ENCODE data around the gene ECI1.

DNA sequence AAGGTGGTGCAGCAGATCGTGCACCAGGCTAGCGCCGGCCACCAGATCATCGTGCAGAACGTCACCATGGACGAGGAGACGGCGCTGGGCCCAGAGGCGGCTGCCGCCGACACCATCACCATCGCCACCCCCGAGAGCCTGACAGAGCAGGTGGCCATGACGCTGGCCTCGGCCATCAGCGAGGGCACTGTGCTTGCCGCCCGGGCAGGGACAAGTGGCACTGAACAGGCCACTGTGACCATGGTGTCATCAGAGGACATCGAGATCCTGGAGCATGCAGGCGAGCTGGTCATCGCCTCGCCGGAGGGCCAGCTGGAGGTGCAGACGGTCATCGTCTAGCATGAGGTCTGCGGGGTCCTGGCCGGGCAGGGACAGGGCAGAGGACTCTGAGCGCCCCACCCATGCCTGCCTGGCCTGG lies 16.1 kb downstream of the ECI1 start:
- TF ChIP-seq, protein P1, sequence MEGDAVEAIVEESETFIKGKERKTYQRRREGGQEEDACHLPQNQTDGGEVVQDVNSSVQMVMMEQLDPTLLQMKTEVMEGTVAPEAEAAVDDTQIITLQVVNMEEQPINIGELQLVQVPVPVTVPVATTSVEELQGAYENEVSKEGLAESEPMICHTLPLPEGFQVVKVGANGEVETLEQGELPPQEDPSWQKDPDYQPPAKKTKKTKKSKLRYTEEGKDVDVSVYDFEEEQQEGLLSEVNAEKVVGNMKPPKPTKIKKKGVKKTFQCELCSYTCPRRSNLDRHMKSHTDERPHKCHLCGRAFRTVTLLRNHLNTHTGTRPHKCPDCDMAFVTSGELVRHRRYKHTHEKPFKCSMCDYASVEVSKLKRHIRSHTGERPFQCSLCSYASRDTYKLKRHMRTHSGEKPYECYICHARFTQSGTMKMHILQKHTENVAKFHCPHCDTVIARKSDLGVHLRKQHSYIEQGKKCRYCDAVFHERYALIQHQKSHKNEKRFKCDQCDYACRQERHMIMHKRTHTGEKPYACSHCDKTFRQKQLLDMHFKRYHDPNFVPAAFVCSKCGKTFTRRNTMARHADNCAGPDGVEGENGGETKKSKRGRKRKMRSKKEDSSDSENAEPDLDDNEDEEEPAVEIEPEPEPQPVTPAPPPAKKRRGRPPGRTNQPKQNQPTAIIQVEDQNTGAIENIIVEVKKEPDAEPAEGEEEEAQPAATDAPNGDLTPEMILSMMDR (IDR thresholded peaks at IDR 0.05 in 4 of 5, conservative IDR thresholded peaks at IDR 0.05 in 1 of 5), result no peak
- no peak for TF ChIP-seq POLR2A (IDR thresholded peaks at IDR 0.05)

All from gastrocnemius medialis (tissue), 4 donors.